SK-N-SH (cell line): ENCODE results near the gene MDH1. TPM values are rescaled to one million over a fixed set of nuclear protein-coding genes. Genes with fewer than 3 reads are reported as not detected.

Source experiments
- CTCF ChIA-PET: fragments of 300-600, 350-600 bp; formaldehyde crosslinking; extraction: SDS; loops from one replicate; lab custom pipeline; 2021; lab: Yijun Ruan, JAX
- POLR2A ChIA-PET: fragments of 350-600 bp; sonication (Branson Sonifier 250); formaldehyde crosslinking; extraction: SDS; loops from one replicate; lab custom pipeline; 2020; ENCODE audit warnings: antibody characterized with exemption, inconsistent platforms; lab: Yijun Ruan, JAX
- DNase-seq: peaks from one replicate; pipeline ENCODE4 v3.0.0; 2012
- H2AFZ ChIP-seq: fragments of 200-600 bp; sonication (generic); 2 replicates; pipeline ENCODE4 v1.8.1; 2016; ENCODE audit warnings: antibody characterized with exemption, mild to moderate bottlenecking, low read depth
- H3F3A ChIP-seq: fragments of 200-600 bp; sonication (generic); replicated peaks from 2 replicates; pipeline ENCODE3; 2016; ENCODE audit warnings: antibody characterized with exemption, mild to moderate bottlenecking; ENCODE audit not compliant: insufficient read depth
- H3K27ac ChIP-seq, 2 experiments: fragments of 200-500 bp in 1 of 2; fragments of 200-600 bp in 1 of 2; sonication (Bioruptor generic) in 1 of 2; sonication (generic), shearing (Covaris generic) in 1 of 2; 2 replicates each; pipeline versions ENCODE4 v1.5.1 to v1.6.1; 2014 to 2016; ENCODE audit warnings: low read depth in 2 of 2, inconsistent platforms in 1 of 2, low read length in 1 of 2, mild to moderate bottlenecking in 1 of 2, mixed read lengths in 1 of 2
- H3K27me3 ChIP-seq: fragments of 200-600 bp; sonication (generic), shearing (Covaris generic); 2 replicates; pipeline ENCODE4 v1.6.1; 2016; ENCODE audit warnings: mixed run types; ENCODE audit not compliant: insufficient read depth
- H3K36me3 ChIP-seq, 2 experiments: fragments of 200-500 bp in 1 of 2; fragments of 200-600 bp in 1 of 2; sonication (Bioruptor generic) in 1 of 2; sonication (generic) in 1 of 2; replicated peaks in 1 of 2; 2 replicates each; pipeline versions ENCODE3 to v1.5.1; 2014 to 2016; ENCODE audit warnings: low read length in 1 of 2, mild to moderate bottlenecking in 1 of 2; ENCODE audit not compliant: insufficient read depth in 2 of 2, control insufficient read depth in 1 of 2
- H3K4me1 ChIP-seq, 2 experiments: fragments of 200-500 bp in 1 of 2; fragments of 200-600 bp in 1 of 2; sonication (Bioruptor generic) in 1 of 2; sonication (generic), shearing (Covaris generic) in 1 of 2; 2 replicates each; pipeline versions ENCODE4 v1.5.1 to v1.6.1; 2014 to 2016; ENCODE audit warnings: low read depth in 1 of 2, low read length in 1 of 2, mixed run types in 1 of 2; ENCODE audit not compliant: insufficient read depth in 2 of 2, control insufficient read depth in 1 of 2
- H3K4me2 ChIP-seq: fragments of 200-600 bp; sonication (generic), shearing (Covaris generic); 2 replicates; pipeline ENCODE4 v1.6.1; 2017; ENCODE audit warnings: mixed run types
- H3K4me3 ChIP-seq, 2 experiments: fragments of 200-500 bp in 1 of 2; fragments of 200-600 bp in 1 of 2; sonication (Bioruptor generic) in 1 of 2; sonication (generic), shearing (Covaris generic) in 1 of 2; 2 replicates each; pipeline versions ENCODE4 v1.5.1 to v1.8.1; 2014 to 2016; ENCODE audit warnings: low read depth in 2 of 2, inconsistent platforms in 1 of 2, low read length in 1 of 2, mild to moderate bottlenecking in 1 of 2, mixed read lengths in 1 of 2, moderate library complexity in 1 of 2
- H3K79me2 ChIP-seq: fragments of 200-600 bp; sonication (generic); 2 replicates; pipeline ENCODE4 v1.8.1; 2017; ENCODE audit warnings: mild to moderate bottlenecking; ENCODE audit not compliant: insufficient read depth
- H3K9ac ChIP-seq: fragments of 200-600 bp; sonication (generic); 2 replicates; pipeline ENCODE4 v1.6.1; 2017; ENCODE audit warnings: mixed run types
- H3K9me2 ChIP-seq: fragments of 200-600 bp; sonication (generic); 2 replicates; pipeline ENCODE4 v1.6.1; 2017; ENCODE audit warnings: mixed run types
- H3K9me3 ChIP-seq: fragments of 200-600 bp; sonication (generic); 2 replicates; pipeline ENCODE4 v1.6.1; 2017; ENCODE audit warnings: mixed run types, mild to moderate bottlenecking, moderate library complexity
- H4K20me1 ChIP-seq: fragments of 200-600 bp; sonication (generic); 2 replicates; pipeline ENCODE4 v1.6.1; 2017; ENCODE audit warnings: mild to moderate bottlenecking, mixed run types; ENCODE audit not compliant: insufficient read depth
- ELF1 ChIP-seq: IDR thresholded peaks from 2 replicates; pipeline ENCODE4 v1.4.0; 2012
- EZH2phosphoT487 ChIP-seq: fragments of 200-600 bp; sonication (generic); IDR thresholded peaks from 2 replicates; pipeline ENCODE4 v1.6.1; 2017; ENCODE audit warnings: low read depth, mixed run types, mild to moderate bottlenecking, antibody characterized with exemption, moderate library complexity, borderline replicate concordance
- FOSL2 ChIP-seq: IDR thresholded peaks from 2 replicates; pipeline ENCODE4 v1.4.0; 2012; ENCODE audit warnings: low read depth, mild to moderate bottlenecking, moderate library complexity, borderline replicate concordance
- FOXJ3 ChIP-seq: sonication (generic); formaldehyde crosslinking; IDR thresholded peaks from 2 replicates; pipeline ENCODE4 v1.5.1; 2020; ENCODE audit warnings: mild to moderate bottlenecking, missing genetic modification reagents
- FOXM1 ChIP-seq: IDR thresholded peaks from 2 replicates; pipeline ENCODE4 v1.4.0; 2012; ENCODE audit warnings: low read depth, mild to moderate bottlenecking
- GATA2 ChIP-seq: sonication (generic); formaldehyde crosslinking; IDR thresholded peaks from 2 replicates; pipeline ENCODE4 v1.5.0; 2020; ENCODE audit warnings: mild to moderate bottlenecking, missing genetic modification reagents
- JUND ChIP-seq: IDR thresholded peaks from 2 replicates; pipeline ENCODE4 v1.4.0; 2012
- MEF2A ChIP-seq: IDR thresholded peaks from 2 replicates; pipeline ENCODE4 v1.4.0; 2012; ENCODE audit warnings: low read depth, borderline replicate concordance
- NFIC ChIP-seq: IDR thresholded peaks from 2 replicates; pipeline ENCODE4 v1.4.0; 2012; ENCODE audit warnings: borderline replicate concordance
- NRF1 ChIP-seq: IDR thresholded peaks from 2 replicates; pipeline ENCODE4 v1.6.1; 2012; ENCODE audit warnings: low read depth, mild to moderate bottlenecking, low read length
- PBX3 ChIP-seq: IDR thresholded peaks from 2 replicates; pipeline ENCODE4; 2012
- POLR2AphosphoS5 ChIP-seq: IDR thresholded peaks from 2 replicates; pipeline ENCODE4 v1.6.1; 2012; ENCODE audit warnings: low read depth, low read length
- RAD21 ChIP-seq: IDR thresholded peaks from 2 replicates; pipeline ENCODE4 v1.6.1; 2012; ENCODE audit warnings: mild to moderate bottlenecking, low read length
- RCOR1 ChIP-seq: fragments of 150-350 bp; IDR thresholded peaks from 2 replicates; pipeline ENCODE4 v1.6.1; 2017; ENCODE audit warnings: antibody characterized with exemption, low read length
- SMC3 ChIP-seq: IDR thresholded peaks from 2 replicates; pipeline ENCODE4 v1.6.1; 2012; ENCODE audit warnings: low read depth, low read length, improper control_type of control experiment
- TAF1 ChIP-seq: IDR thresholded peaks from 2 replicates; pipeline ENCODE4 v1.6.1; 2012; ENCODE audit warnings: low read depth, mild to moderate bottlenecking, low read length, moderate library complexity, borderline replicate concordance
- USF1 ChIP-seq: IDR thresholded peaks from 2 replicates; pipeline ENCODE4 v1.4.0; 2012; ENCODE audit warnings: low read depth, borderline replicate concordance
- WGBS: methylation state at CpG from one replicate; pipeline ENCODE4 v1.1.6; 2017; ENCODE audit warnings: low lambda C conversion rate; 5-methylcytosine and 5-hydroxymethylcytosine counted together
- polyA plus RNA-seq, 3 experiments: library from polyadenylated mRNA; depleted of rRNA; stranded (reverse); fragments of >200 nt; gene quantifications; 2 replicates each; pipeline ENCODE4 v1.2.3, GENCODE V29; 2012
- TF ChIP-seq, protein P1 (sequence below): IDR thresholded peaks from 2 replicates; pipeline ENCODE4 v1.4.0; 2012; ENCODE audit warnings: low read depth
- TF ChIP-seq, protein P2 (sequence below): fragments of 150-350 bp; IDR thresholded peaks from 2 replicates; pipeline ENCODE4 v1.6.1; 2017; ENCODE audit warnings: antibody characterized with exemption, low read length, low read depth, borderline replicate concordance
- TF ChIP-seq, protein P3 (sequence below): fragments of 200-600 bp; sonication (generic); IDR thresholded peaks from 2 replicates; pipeline ENCODE4 v1.6.1; 2017; ENCODE audit warnings: antibody characterized with exemption, mild to moderate bottlenecking, moderate library complexity

The MDH1 gene
- polyA plus RNA-seq, 1 of the 3 experiments (the other 2 are of a cell fraction) = 201 TPM

- Histone ChIP-seq H3K9me3 (no peaks in the 10 kb centered on the region), H3K9me2 (no peaks in the 10 kb centered on the region), H3K4me2 (no peak overlapping the region), H3K4me3 (no peak overlapping the region), H3K4me1 (peaks cover 6 to 11% of the 10 kb centered on the region in 2 experiments), H3K79me2 (peaks cover 76% of the 10 kb centered on the region), H3F3A (no peaks in the 10 kb centered on the region), H2AFZ (no peak overlapping the region), H3K27ac (no peak overlapping the region), H3K36me3 (peaks cover 26 to 43% of the 10 kb centered on the region in 2 experiments), H4K20me1 (no peaks in the 10 kb centered on the region), H3K27me3 (no peaks in the 10 kb centered on the region), H3K9ac (no peak overlapping the region)
- WGBS = 97% methylated on average over 3 of the region's 3 CpGs
- no peak for DNase-seq
- ChIA-PET POLR2A (no interaction called here), CTCF (no interaction called here)
- TF ChIP-seq EZH2phosphoT487 (no peak), ELF1 (no peak), PBX3 (no peak), JUND (no peak), RAD21 (no peak), SMC3 (no peak), TAF1 (no peak)
- TF ChIP-seq, protein P1, sequence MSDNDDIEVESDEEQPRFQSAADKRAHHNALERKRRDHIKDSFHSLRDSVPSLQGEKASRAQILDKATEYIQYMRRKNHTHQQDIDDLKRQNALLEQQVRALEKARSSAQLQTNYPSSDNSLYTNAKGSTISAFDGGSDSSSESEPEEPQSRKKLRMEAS = no peak
- TF ChIP-seq, protein P2, sequence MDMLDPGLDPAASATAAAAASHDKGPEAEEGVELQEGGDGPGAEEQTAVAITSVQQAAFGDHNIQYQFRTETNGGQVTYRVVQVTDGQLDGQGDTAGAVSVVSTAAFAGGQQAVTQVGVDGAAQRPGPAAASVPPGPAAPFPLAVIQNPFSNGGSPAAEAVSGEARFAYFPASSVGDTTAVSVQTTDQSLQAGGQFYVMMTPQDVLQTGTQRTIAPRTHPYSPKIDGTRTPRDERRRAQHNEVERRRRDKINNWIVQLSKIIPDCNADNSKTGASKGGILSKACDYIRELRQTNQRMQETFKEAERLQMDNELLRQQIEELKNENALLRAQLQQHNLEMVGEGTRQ = no peak
Observed at GRCh38 chr2:63591566-63592175, 2.9 kb downstream of the MDH1 start.

DNA sequence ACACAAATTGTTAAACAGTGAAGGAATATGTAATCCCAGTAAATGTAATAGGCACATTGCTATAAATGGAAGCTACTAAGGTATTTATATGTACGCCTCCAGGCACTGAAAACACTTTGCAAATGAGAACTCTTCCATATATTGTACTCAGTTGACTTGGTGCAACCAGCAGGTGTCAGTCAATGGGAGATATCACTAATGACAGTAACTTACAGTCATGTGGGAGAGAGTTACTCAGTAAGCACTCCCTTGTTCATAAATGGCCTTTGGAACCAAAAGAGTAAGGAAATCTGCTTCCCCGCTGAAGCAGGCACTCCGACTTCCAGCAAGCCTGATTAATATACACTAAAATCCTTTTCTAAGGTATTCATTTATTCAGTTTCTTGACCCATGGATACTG, 5.9 kb downstream of the MDH1 start:
- TF ChIP-seq NFIC (no peak), SMC3 (no peak), JUND (no peak), FOSL2 (no peak), NRF1 (no peak), MEF2A (no peak), FOXM1 (no peak), ELF1 (no peak), GATA2 (no peak), PBX3 (no peak), POLR2AphosphoS5 (no peak), FOXJ3 (CRISPR knock-in tag) (no peak), RCOR1 (no peak), TAF1 (no peak), USF1 (no peak)
- TF ChIP-seq, protein P3, sequence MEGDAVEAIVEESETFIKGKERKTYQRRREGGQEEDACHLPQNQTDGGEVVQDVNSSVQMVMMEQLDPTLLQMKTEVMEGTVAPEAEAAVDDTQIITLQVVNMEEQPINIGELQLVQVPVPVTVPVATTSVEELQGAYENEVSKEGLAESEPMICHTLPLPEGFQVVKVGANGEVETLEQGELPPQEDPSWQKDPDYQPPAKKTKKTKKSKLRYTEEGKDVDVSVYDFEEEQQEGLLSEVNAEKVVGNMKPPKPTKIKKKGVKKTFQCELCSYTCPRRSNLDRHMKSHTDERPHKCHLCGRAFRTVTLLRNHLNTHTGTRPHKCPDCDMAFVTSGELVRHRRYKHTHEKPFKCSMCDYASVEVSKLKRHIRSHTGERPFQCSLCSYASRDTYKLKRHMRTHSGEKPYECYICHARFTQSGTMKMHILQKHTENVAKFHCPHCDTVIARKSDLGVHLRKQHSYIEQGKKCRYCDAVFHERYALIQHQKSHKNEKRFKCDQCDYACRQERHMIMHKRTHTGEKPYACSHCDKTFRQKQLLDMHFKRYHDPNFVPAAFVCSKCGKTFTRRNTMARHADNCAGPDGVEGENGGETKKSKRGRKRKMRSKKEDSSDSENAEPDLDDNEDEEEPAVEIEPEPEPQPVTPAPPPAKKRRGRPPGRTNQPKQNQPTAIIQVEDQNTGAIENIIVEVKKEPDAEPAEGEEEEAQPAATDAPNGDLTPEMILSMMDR = no peak
- TF ChIP-seq, protein P1 = no peak
- H3K79me2 ChIP-seq = peaks cover 64% of the 10 kb centered on the region
- no peaks in the 10 kb centered on the region for H3K9me3 ChIP-seq
- 97% methylated on average over 3 of the region's 3 CpGs for WGBS
- H3K4me1 ChIP-seq = peaks cover 3 to 11% of the 10 kb centered on the region in 2 experiments
- H3K4me2 ChIP-seq = no peak overlapping the region
- no peak overlapping the region for H2AFZ ChIP-seq
- H3K27me3 ChIP-seq = no peaks in the 10 kb centered on the region
- peaks cover 44 to 63% of the 10 kb centered on the region in 2 experiments for H3K36me3 ChIP-seq
- H3K27ac ChIP-seq = no peak overlapping the region
- H3K9ac ChIP-seq = no peak overlapping the region
- H4K20me1 ChIP-seq = no peaks in the 10 kb centered on the region
- ChIA-PET CTCF (no interaction called here), POLR2A (no interaction called here)
- no peak overlapping the region for H3K4me3 ChIP-seq
- no peaks in the 10 kb centered on the region for H3K9me2 ChIP-seq
- H3F3A ChIP-seq = no peaks in the 10 kb centered on the region
- no peak for DNase-seq
